Measurements from ENCODE around the gene GRPR. TPM values are rescaled to one million over a fixed set of nuclear protein-coding genes. Genes with fewer than 3 reads are reported as not detected.

GRPR gene
- total RNA-seq, 1 experiment from 2014 or later: 28.8 TPM

- no peak overlapping the region for H2BK5ac ChIP-seq (ENCODE audit: insufficient read length, low read length)
- no peak overlapping the region for H3K4me2 ChIP-seq (ENCODE audit: insufficient read depth, insufficient read length, low read length)
- no peak for TF ChIP-seq CTCF (conservative IDR thresholded peaks at IDR 0.05)
- no peak overlapping the region for H2BK120ac ChIP-seq (ENCODE audit: low read depth, low read length, poor library complexity, severe bottlenecking)
- H2BK20ac ChIP-seq (ENCODE audit: low read depth, low read length, poor library complexity, severe bottlenecking): no peak overlapping the region
- no peaks in the 10 kb centered on the region for H4K20me1 ChIP-seq (ENCODE audit: control insufficient read depth, insufficient read depth, insufficient read length)
- Mint-ChIP-seq H3K36me3 (ENCODE audit: insufficient read depth in 1 of 3, low read depth in 3 of 3) (peaks cover 0 to 3% (median 2%) of the 10 kb centered on the region in 3 experiments; a peak in 4 of 7 replicates), H3K4me1 (peaks cover 6% of the 10 kb centered on the region in 2 experiments), H3K4me3 (no peak overlapping the region), H3K9me3 (peaks cover 0 to 4% of the 10 kb centered on the region in 2 experiments; a peak in 4 of 5 replicates), H3K27me3 (ENCODE audit: low read depth) (peaks cover 2% of the 10 kb centered on the region; the same call in 1 of the 2 replicates), H3K27ac (no peak overlapping the region)
- no peak overlapping the region for H4K91ac ChIP-seq (ENCODE audit: insufficient read length, low read depth, low read length)
- no peaks in the 10 kb centered on the region for H3K9me3 ChIP-seq (ENCODE audit: control insufficient read depth, low read depth, low read length)
- H2AK5ac ChIP-seq (ENCODE audit: insufficient read length, low read length): no peak overlapping the region
- H3K23me2 ChIP-seq (ENCODE audit: insufficient read length, low read depth, low read length, poor library complexity, severe bottlenecking): no peaks in the 10 kb centered on the region
- no peak overlapping the region for H2BK12ac ChIP-seq (ENCODE audit: insufficient read length, low read depth, low read length)
- no peak overlapping the region for H3K23ac ChIP-seq (ENCODE audit: insufficient read length, low read depth, low read length)
- no peak overlapping the region for H3T11ph ChIP-seq (ENCODE audit: low read length)
- no peak overlapping the region for H3K27ac ChIP-seq (ENCODE audit: insufficient read length, low read depth, low read length)
- H3K79me2 ChIP-seq (ENCODE audit: insufficient read depth, low read length): no peaks in the 10 kb centered on the region
- DNase-seq: no peak
- no peaks in the 10 kb centered on the region for H3K27me3 ChIP-seq (ENCODE audit: insufficient read depth, low read length)
- H4K8ac ChIP-seq (replicated peaks; ENCODE audit: insufficient read length, low read depth, low read length): no peak overlapping the region
- H2AFZ ChIP-seq (ENCODE audit: low read length): no peak overlapping the region
- H3K9ac ChIP-seq (ENCODE audit: extremely low read depth, insufficient read length, low read length): no peak overlapping the region
- H3K56ac ChIP-seq (ENCODE audit: insufficient read length, low read depth, low read length): no peak overlapping the region
- H3K4ac ChIP-seq (ENCODE audit: low read depth, low read length): no peak overlapping the region
- no peak overlapping the region for H3K18ac ChIP-seq (ENCODE audit: insufficient read length, low read depth, low read length)
- H3K4me1 ChIP-seq (ENCODE audit: insufficient read depth, low read length): no peaks in the 10 kb centered on the region
- no peak overlapping the region for H3K14ac ChIP-seq (ENCODE audit: insufficient read depth, low read length)
- no peaks in the 10 kb centered on the region for H3K79me1 ChIP-seq (ENCODE audit: insufficient read depth, low read depth, low read length, poor library complexity, severe bottlenecking)
- H4K5ac ChIP-seq (ENCODE audit: insufficient read length, low read depth, low read length): no peak overlapping the region
- no peak overlapping the region for H2BK15ac ChIP-seq (ENCODE audit: low read depth, low read length)
Measured at GRCh38 chrX:16089086-16089485, 34.3 kb upstream of the GRPR start.
